Kidney (tissue), 14 donors: Measurements from ENCODE around the gene HOXB2. TPM values are rescaled to one million over a fixed set of nuclear protein-coding genes. Genes with fewer than 3 reads are reported as not detected.

ENCODE experiments used
- DNase-seq, 5 donors: peaks; one replicate each; pipeline ENCODE4 v3.0.0-alpha.2; 2013 to 2020
- FAIRE-seq: peaks from 2 replicates; lab custom pipeline; 2012; peaks lifted over from hg19 to GRCh38; lab: Jason Lieb, UNC
- H3K27ac ChIP-seq, 2 donors: one replicate each; pipeline ENCODE4 v1.7.0; 2013; ENCODE audit warnings: low read depth in 2 of 2, low read length in 2 of 2, inconsistent platforms in 1 of 2
- H3K27me3 ChIP-seq: one replicate; pipeline ENCODE4 v1.7.1; 2013; ENCODE audit warnings: low read length, inconsistent platforms; ENCODE audit not compliant: control insufficient read depth, insufficient read depth
- H3K36me3 ChIP-seq, 3 donors: one replicate each; pipeline versions ENCODE4 v1.7.0 to v1.7.1; 2013; ENCODE audit warnings: low read length in 3 of 3, control low read depth in 1 of 3, inconsistent platforms in 1 of 3; ENCODE audit not compliant: insufficient read depth in 3 of 3, control insufficient read depth in 2 of 3
- H3K4me1 ChIP-seq, 3 donors: one replicate each; pipeline versions ENCODE4 v1.7.0 to v1.7.1; 2013; ENCODE audit warnings: low read length in 3 of 3, inconsistent platforms in 1 of 3, low read depth in 1 of 3; ENCODE audit not compliant: control insufficient read depth in 2 of 3, insufficient read depth in 2 of 3
- H3K4me3 ChIP-seq, 3 donors: one replicate each; pipeline versions ENCODE4 v1.7.0 to v1.8.1; 2013; ENCODE audit warnings: low read length in 3 of 3, control low read depth in 1 of 3, inconsistent platforms in 1 of 3
- H3K9ac ChIP-seq, 3 donors: one replicate each; pipeline versions ENCODE4 v1.7.0 to v1.7.1; 2013; ENCODE audit warnings: low read length in 3 of 3, control low read depth in 1 of 3, inconsistent platforms in 1 of 3
- H3K9me3 ChIP-seq, 3 donors: one replicate each; pipeline versions ENCODE4 v1.7.0 to v1.7.1; 2013; ENCODE audit warnings: low read length in 3 of 3, control low read depth in 1 of 3, inconsistent platforms in 1 of 3; ENCODE audit not compliant: control insufficient read depth in 2 of 3, insufficient read depth in 1 of 3
- CTCF ChIP-seq: IDR thresholded peaks from 3 replicates; pipeline ENCODE4 v1.5.1; 2012; ENCODE audit warnings: mild to moderate bottlenecking, moderate library complexity, borderline replicate concordance; ENCODE audit not compliant: insufficient read depth; ENCODE audit errors: extremely low read depth
- intact Hi-C: fragments of 100-400 bp; cut with DNase I; formaldehyde crosslinking; loops from one replicate; pipeline ENCODE4 v1.11.1; 2022
- polyA plus RNA-seq: library from polyadenylated mRNA; stranded (reverse); fragments of 350-450 nt; fragmentation: Illumina TruSeq; extraction: RNeasy Lipid Tissue Mini Kit (QIAGEN cat#74804); gene quantifications from one replicate; pipeline ENCODE4 v1.2.3, GENCODE V29; 2014; ENCODE audit warnings: low read depth, low replicate concordance; ENCODE audit not compliant: insufficient read depth
- total RNA-seq: library from RNA; stranded (reverse); fragmentation: NEBNext Ultra II Directional; extraction: Animal tissue kit (Norgen Biotek cat#: 25700); gene quantifications from one replicate; pipeline ENCODE4 v1.2.1, GENCODE V29; 2021
- donor health status: control.
- donor health status: control.
- donor health status: control.
- donor health status: control.
- donor health status: control.
- donor health status: DM: yes; HTN: yes; CAD: no.
- donor health status: Normal renal cell carcinoma (clear cell type).

Gene HOXB2
- total and polyA plus RNA-seq, 2 donors from 2014 or later = 30.7 to 61.9 TPM

- Histone ChIP-seq H3K27me3 (no peaks in the 10 kb centered on the region), H3K27ac (peak overlapping the region; percentile 13 to 72), H3K9me3 (no peaks in the 10 kb centered on the region), H3K36me3 (no peaks in the 10 kb centered on the region), H3K4me3 (peak overlapping the region in 1 of 3 donors; percentile 18), H3K9ac (peak overlapping the region in 1 of 3 donors; percentile 3), H3K4me1 (peaks cover 3 to 4% (median 3%) of the 10 kb centered on the region in 3 donors)
- peak in 4 of 5 donors; percentile 73 to 86 (median 80) for DNase-seq
- intact Hi-C loops = no loop called here
- no peak for TF ChIP-seq CTCF
- FAIRE-seq = no peak
Observed at GRCh38 chr17:48528153-48528935, 16.6 kb downstream of the HOXB2 start.

- H3K36me3 ChIP-seq = no peaks in the 10 kb centered on the region
- H3K9ac ChIP-seq = peak overlapping the region in 1 of 3 donors; percentile 67
- TF ChIP-seq CTCF = no peak
- intact Hi-C loops = no loop called here
- H3K27me3 ChIP-seq = no peaks in the 10 kb centered on the region
- H3K27ac ChIP-seq = peak overlapping the region; percentile 82
- DNase-seq (peak in 3 of 5 donors; percentile 87 to 90 (median 89)), FAIRE-seq (no peak)
- H3K4me3 ChIP-seq = no peak overlapping the region
- H3K4me1 ChIP-seq = peaks cover 3 to 11% (median 3%) of the 10 kb centered on the region in 3 donors
- no peaks in the 10 kb centered on the region for H3K9me3 ChIP-seq
Observed at GRCh38 chr17:48527547-48527932, 17.4 kb downstream of the HOXB2 start.

- Histone ChIP-seq H3K4me3 (peak overlapping the region in 1 of 3 donors; percentile 32), H3K9ac (peak overlapping the region in 1 of 3 donors; percentile 67), H3K27ac (peak overlapping the region; percentile 82), H3K36me3 (no peaks in the 10 kb centered on the region), H3K9me3 (no peaks in the 10 kb centered on the region), H3K27me3 (no peaks in the 10 kb centered on the region), H3K4me1 (peaks cover 3 to 13% (median 3%) of the 10 kb centered on the region in 3 donors)
- peak in 4 of 5 donors; percentile 62 to 87 (median 71) for DNase-seq
- TF ChIP-seq CTCF = no peak
- intact Hi-C loops = no loop called here
- no peak for FAIRE-seq
Observed at GRCh38 chr17:48526608-48527546, 18.0 kb downstream of the HOXB2 start.
